AG09309 (cell line): ENCODE results near the gene ACBD7.

Source experiments
- DNase-seq: peaks from one replicate; pipeline ENCODE4 v3.0.0-alpha.2; 2010; ENCODE audit warnings: low read depth
- H3K4me3 ChIP-seq: 2 replicates; pipeline ENCODE4 v1.5.1; 2011; ENCODE audit warnings: mild to moderate bottlenecking, low read depth, low read length, moderate library complexity; ENCODE audit not compliant: control insufficient read depth
- CTCF ChIP-seq: IDR thresholded peaks from 2 replicates; pipeline ENCODE4 v1.5.1; 2011; ENCODE audit warnings: mild to moderate bottlenecking, low read depth, low read length, inconsistent platforms; ENCODE audit not compliant: insufficient read depth, control insufficient read depth; ENCODE audit errors: missing control alignments

The ACBD7 gene

GRCh38 chr10:15096661-15097010 lies 8.1 kb upstream of the ACBD7 start:
- no peak for DNase-seq
- TF ChIP-seq CTCF = no peak

DNA sequence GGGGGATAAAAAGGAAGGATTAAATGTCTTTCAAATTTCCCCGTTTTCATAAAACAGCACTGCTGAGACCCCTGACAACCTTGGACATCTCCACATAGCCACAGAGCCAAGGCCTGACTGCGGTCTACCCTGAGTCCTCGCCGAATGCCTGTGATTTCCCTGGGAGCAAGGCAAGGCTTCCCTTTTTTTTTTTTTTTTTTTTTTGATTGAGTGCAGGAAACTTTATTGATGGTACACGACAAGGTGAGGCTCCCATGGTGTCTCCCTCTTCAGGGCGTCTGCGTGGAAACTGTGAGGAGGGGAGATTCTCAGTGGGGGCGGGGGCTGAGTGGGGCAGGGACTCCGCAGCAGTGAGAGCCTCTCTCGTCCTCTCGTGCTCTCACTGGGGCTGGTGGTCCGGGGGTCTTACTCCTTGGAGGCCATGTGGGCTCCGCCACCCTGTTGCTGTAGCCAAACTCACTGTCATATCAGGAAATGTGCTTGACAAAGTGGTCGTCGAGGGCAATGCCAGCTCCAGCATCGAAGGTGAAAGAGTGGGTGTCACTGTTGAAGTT lies 4.4 kb upstream of the ACBD7 start:
- no peak overlapping the region for H3K4me3 ChIP-seq
- no peak for DNase-seq
- TF ChIP-seq CTCF = no peak

More at GRCh38 chr10:15096661-15097010, 8.1 kb upstream of the ACBD7 start:
- peak overlapping the region; percentile 61 for H3K4me3 ChIP-seq

DNA sequence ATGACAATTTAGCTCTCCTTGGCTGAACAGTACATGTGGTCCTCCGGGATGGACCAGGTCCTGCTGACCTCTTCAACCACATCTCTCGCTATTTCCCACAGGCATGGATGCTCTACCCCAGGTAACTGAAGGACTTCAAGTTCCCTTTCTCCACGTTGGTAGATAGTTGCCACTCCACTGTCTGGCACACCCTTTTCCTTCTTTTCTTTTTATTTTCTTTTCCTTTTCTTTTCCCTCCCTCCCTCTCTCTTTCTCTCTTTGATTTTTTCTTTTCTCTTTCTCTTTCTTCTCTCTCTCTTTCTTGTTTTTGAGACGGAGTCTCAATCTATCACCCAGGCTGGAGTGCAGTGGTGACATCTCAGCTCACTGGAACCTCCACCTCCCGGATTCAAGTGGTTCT lies 2.8 kb upstream of the ACBD7 start:
- TF ChIP-seq CTCF = no peak
- no peak for DNase-seq
- H3K4me3 ChIP-seq = no peak overlapping the region

DNA sequence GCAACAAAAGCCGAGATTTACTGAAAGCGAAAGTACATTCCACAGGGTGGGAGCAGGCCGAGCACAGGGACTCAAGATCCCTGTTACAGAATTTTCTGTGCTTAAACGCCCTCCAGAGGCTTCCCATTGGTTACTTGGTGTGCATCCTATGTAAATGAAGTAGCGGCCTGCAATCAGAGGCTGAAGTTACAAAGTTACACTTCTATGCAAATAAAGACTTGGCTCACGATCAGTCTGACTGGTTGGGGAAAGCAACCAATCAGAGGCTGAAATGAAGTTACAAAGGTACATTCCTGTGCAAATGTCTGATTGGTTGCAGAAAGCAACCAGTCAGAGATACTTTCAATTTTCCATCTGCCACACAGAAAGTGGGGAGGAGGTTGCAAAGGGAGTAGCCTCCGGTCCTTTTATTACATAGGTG lies 4.1 kb downstream of the ACBD7 start:
- TF ChIP-seq CTCF = no peak
- H3K4me3 ChIP-seq = peak overlapping the region; percentile 45
- DNase-seq = peak; percentile 92

DNA sequence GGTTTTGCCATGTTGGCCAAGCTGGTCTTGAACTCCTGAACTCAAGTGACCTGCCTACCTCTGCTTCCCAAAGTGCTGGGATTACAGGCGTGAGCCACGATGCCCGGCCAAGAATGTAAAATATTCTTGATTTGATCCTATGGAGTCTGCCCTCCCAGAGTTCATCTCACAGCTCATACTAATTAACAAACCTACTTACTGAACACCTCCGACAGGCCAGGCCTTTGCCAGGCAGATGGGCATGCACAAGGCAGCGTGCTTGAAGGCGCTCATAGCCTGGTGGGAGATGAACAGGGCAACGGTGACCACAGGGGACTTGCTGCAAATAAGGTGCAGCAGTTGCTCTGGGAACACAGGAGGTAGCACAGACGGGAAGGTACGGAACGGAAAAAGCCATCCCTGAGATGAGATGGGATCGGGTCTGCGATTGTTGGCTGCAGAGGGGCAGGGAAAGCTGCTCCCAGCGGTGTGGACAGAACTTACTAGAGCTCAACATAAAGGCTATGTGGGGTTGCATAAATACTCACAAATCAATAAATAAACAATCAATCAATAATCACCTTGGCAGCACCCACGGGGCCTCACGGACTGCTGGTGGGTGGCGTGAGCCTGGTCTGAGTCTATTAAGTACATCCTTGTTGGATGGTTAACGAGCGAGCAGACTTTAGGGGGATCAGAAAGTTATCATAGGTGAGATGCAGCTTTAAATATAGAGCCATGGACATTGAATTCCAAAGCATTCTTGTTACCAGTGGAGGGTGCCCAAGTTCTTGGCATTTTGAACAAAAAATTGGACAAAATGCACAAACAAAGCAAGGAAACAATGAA lies 4.7 kb downstream of the ACBD7 start:
- H3K4me3 ChIP-seq = peak overlapping the region; percentile 45
- TF ChIP-seq CTCF = peak; percentile 25
- DNase-seq = no peak

GRCh38 chr10:15075421-15075820 lies 13.2 kb downstream of the ACBD7 start:
- DNase-seq = no peak
- H3K4me3 ChIP-seq = no peak overlapping the region
- TF ChIP-seq CTCF = no peak
